NCI-H82 treated with DMSO at 0.1 percent for 48 hours (cell line): ENCODE results near the gene TMC6.
"Not testable (repeated sequence)": the region's sequence is repeated elsewhere in the genome, so short reads cannot be mapped to it uniquely, and the experiment has no call there.

Experiments
- DNase-seq: peaks from one replicate; lab custom pipeline; 2025; ENCODE audit not compliant: unreplicated experiment; lab: John Stamatoyannopoulos, UW

TMC6 gene

GRCh38 chr17:78154903-78155811 lies 26.6 kb upstream of the TMC6 start:
- no peak for DNase-seq

- DNase-seq: no peak
These were observed 23.0 kb upstream of the TMC6 start for GRCh38 chr17:78151514-78152008.

- DNase-seq: no peak
These were observed 19.9 kb upstream of the TMC6 start for GRCh38 chr17:78148286-78149016.

GRCh38 chr17:78147315-78147998 lies 18.9 kb upstream of the TMC6 start:
- DNase-seq: no peak

GRCh38 chr17:78146881-78147280 lies 18.3 kb upstream of the TMC6 start:
- no peak for DNase-seq

- no peak for DNase-seq
These were observed 17.9 kb upstream of the TMC6 start for GRCh38 chr17:78146471-78146869.

- no peak for DNase-seq
These were observed 16.4 kb upstream of the TMC6 start for GRCh38 chr17:78144736-78145641.

GRCh38 chr17:78144147-78144719 lies 15.7 kb upstream of the TMC6 start:
- DNase-seq: no peak

- DNase-seq: no peak
These were observed 14.9 kb upstream of the TMC6 start for GRCh38 chr17:78143214-78144146.

- no peak for DNase-seq
These were observed 13.7 kb upstream of the TMC6 start for GRCh38 chr17:78142119-78142861.

- no peak for DNase-seq
These were observed 13.0 kb upstream of the TMC6 start for GRCh38 chr17:78141437-78142118.

GRCh38 chr17:78140169-78141051 lies 11.9 kb upstream of the TMC6 start:
- DNase-seq: peak; percentile 98

GRCh38 chr17:78139861-78140168 lies 11.3 kb upstream of the TMC6 start:
- not testable (repeated sequence) for DNase-seq

GRCh38 chr17:78138204-78139060 lies 9.9 kb upstream of the TMC6 start:
- no peak for DNase-seq

GRCh38 chr17:78137392-78138203 lies 9.0 kb upstream of the TMC6 start:
- no peak for DNase-seq
